ENCODE measurements around the gene EXOSC1. TPM values are rescaled to one million over a fixed set of nuclear protein-coding genes. Genes with fewer than 3 reads are reported as not detected.
A peak's percentile ranks its signal among the peaks of the same experiment; 100 is the strongest.

EXOSC1 gene
- total RNA-seq, 4 donors from 2014 or later = 24.9 to 54.5 (median 28.0) TPM

DNA sequence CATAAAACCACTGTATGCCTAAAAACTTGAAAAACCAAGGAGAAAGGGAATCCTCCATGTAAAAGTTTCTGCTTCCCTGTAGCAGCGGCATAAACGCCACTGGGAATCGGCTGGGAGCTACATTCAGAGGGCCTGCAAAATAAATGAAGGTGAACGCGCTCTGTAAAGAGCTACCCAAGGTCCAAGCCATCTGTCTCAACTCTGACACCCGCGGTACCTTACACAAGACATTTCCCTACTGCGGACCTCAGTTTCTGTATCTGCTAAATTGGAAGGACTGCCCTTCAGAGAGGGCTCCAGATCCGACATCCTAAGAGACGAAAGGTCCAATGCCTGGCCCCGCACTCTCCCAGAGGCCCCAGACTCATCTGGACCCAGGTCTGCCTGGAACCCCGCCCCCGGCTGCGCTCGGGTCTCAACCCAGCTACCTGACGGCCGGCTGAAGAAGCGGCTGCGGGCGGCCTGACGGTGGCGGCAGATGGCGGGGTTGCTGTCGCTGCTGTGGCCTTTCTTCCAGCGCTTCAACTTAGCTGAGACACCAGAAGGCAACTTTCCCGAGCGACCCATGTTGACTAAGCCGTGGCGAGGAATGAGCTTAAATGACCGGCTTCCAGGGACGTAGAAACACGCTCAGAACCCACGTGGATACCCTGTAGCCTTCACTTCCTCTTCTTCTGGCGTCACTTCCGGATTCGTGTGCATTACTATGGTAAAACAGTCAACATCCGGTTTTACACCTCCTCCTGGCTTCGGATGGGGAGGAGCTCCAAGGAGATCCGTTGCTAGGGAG, 44.9 kb downstream of the EXOSC1 start, which contains the start of gene RRP12:
Gene RRP12 (minus strand): TSS at position 676 of the 790 bp plus-strand sequence. CDS start 109 bp downstream, at position 567.
- ATAC-seq = peak; percentile 97

GRCh38 chr10:97399843-97400545, 45.8 kb downstream of the EXOSC1 start:
- 38 to 59% methylated on average over 12 to 15 of the region's 21 CpGs for WGBS, 2 donors (ENCODE audit: low coverage in 1 of 2)
- Histone ChIP-seq H3K4me1 (peaks cover 0 to 19% (median 8%) of the 10 kb centered on the region in 3 donors), H3K36me3 (peaks cover 0 to 26% of the 10 kb centered on the region in 2 donors), H3K27ac (peak overlapping the region in 2 of 4 donors; percentile 82 to 88), H3K27me3 (no peaks in the 10 kb centered on the region), H3K4me3 (peak overlapping the region in 1 of 2 donors; percentile 82), H3K9me3 (no peaks in the 10 kb centered on the region)
- ATAC-seq = no peak
- no peak for TF ChIP-seq POLR2A (IDR thresholded peaks at IDR 0.05)
- TF ChIP-seq EP300 (IDR thresholded peaks at IDR 0.05) = no peak
- TF ChIP-seq POLR2AphosphoS5 (IDR thresholded peaks at IDR 0.05) = no peak
- TF ChIP-seq CTCF (IDR thresholded peaks at IDR 0.05) = no peak

More for the DNA sequence above, 44.9 kb downstream of the EXOSC1 start, which contains the start of gene RRP12:
- TF ChIP-seq CTCF (IDR thresholded peaks at IDR 0.05) (peak in 1 of 4 experiments; percentile 37), EP300 (IDR thresholded peaks at IDR 0.05) (no peak), POLR2A (IDR thresholded peaks at IDR 0.05) (peak in 1 of 2 donors; percentile 43), POLR2AphosphoS5 (IDR thresholded peaks at IDR 0.05) (peak; percentile 72)
- Histone ChIP-seq H3K4me1 (peaks cover 0 to 19% (median 8%) of the 10 kb centered on the region in 3 donors), H3K4me3 (peak within 1 kb of the TSS; percentile 66 to 82), H3K27me3 (no peaks in the 10 kb centered on the region), H3K36me3 (peaks cover 0 to 18% of the 10 kb centered on the region in 2 donors), H3K27ac (peak within 1 kb of the TSS; percentile 45 to 88 (median 84)), H3K9me3 (no peaks in the 10 kb centered on the region)
- 0% methylated on average over 9 to 12 of the region's 39 CpGs for WGBS, 2 donors (ENCODE audit: low coverage in 1 of 2)

GRCh38 chr10:97396056-97396455, 49.8 kb downstream of the EXOSC1 start:
- H3K9me3 ChIP-seq = no peaks in the 10 kb centered on the region
- H3K36me3 ChIP-seq = peaks cover 0 to 66% of the 10 kb centered on the region in 2 donors
- H3K4me1 ChIP-seq = peaks cover 0 to 15% (median 8%) of the 10 kb centered on the region in 3 donors
- no peak for ATAC-seq
- WGBS, 2 donors (ENCODE audit: low coverage in 1 of 2) = 100% methylated on average over 3 of the region's 4 CpGs; no CpG with 5 or more reads in 1 of the 2 donors
- H3K27ac ChIP-seq = no peak overlapping the region
- TF ChIP-seq EP300 (IDR thresholded peaks at IDR 0.05) (no peak), CTCF (IDR thresholded peaks at IDR 0.05) (no peak), POLR2AphosphoS5 (IDR thresholded peaks at IDR 0.05) (no peak), POLR2A (IDR thresholded peaks at IDR 0.05) (no peak)
- no peaks in the 10 kb centered on the region for H3K27me3 ChIP-seq
- no peak overlapping the region for H3K4me3 ChIP-seq

DNA sequence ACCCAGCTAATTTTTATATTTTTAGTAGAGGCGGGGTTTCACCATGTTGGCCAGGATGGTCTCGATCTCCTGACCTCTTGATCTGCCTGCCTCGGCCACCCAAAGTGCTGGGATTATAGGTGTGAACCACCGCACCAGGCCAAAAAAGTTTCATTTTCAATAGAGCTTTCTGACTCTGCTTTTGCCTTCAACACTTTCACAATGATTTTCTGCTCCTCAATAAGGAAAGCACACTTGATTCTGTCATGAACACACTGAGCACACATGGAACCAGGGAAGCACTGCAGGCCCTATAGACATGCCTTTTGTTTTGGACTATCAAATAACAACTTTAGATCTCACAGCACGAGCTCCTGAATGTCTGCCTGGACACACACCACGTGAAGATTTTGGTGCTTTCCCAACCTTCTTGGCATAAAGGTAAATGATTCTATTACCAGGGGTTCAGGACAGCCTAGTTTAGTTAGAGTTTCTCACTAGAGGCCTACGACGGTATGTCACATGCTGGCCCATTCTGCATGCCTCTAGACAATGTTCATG, 52.7 kb downstream of the EXOSC1 start:
- Histone ChIP-seq H3K4me3 (no peak overlapping the region), H3K4me1 (no peaks in the 10 kb centered on the region), H3K27ac (no peak overlapping the region), H3K9me3 (no peaks in the 10 kb centered on the region), H3K36me3 (peaks cover 0 to 95% of the 10 kb centered on the region in 2 donors), H3K27me3 (no peaks in the 10 kb centered on the region)
- no peak for ATAC-seq
- WGBS, 2 donors (ENCODE audit: low coverage in 1 of 2) = 89 to 93% methylated on average over 4 to 8 of the region's 8 CpGs
- no peak for TF ChIP-seq CTCF (IDR thresholded peaks at IDR 0.05)
- TF ChIP-seq POLR2AphosphoS5 (IDR thresholded peaks at IDR 0.05) = no peak
- no peak for TF ChIP-seq POLR2A (IDR thresholded peaks at IDR 0.05)
- TF ChIP-seq EP300 (IDR thresholded peaks at IDR 0.05) = no peak

Data from gastroesophageal sphincter (tissue), 4 donors.